HCT116 (cell line): Measurements from ENCODE around the gene NAA25. TPM values are rescaled to one million over a fixed set of nuclear protein-coding genes. Genes with fewer than 3 reads are reported as not detected.

Experiments used
- ATAC-seq: fragments of 200-7000 bp; cut with Tn5 transposase; 2 replicates; pipeline ENCODE4 v1.9.1; 2020; ENCODE audit warnings: mild to moderate bottlenecking, moderate library complexity
- BruUV-seq: library from RNA; stranded (reverse); fragments of 400-500 nt; replicated peaks from 2 replicates; lab custom pipeline; 2021; lab: Mats Ljungman, UMichigan
- CTCF ChIA-PET: fragments of 300-600 bp; sonication (Branson Sonifier 250); formaldehyde crosslinking; loops from one replicate; lab custom pipeline; 2021; ENCODE audit warnings: antibody characterized with exemption; lab: Charles Lee
- POLR2A ChIA-PET: fragments of 300-600, 350-600 bp; sonication (Branson Sonifier 250); formaldehyde crosslinking; loops from one replicate; lab custom pipeline; 2021; ENCODE audit warnings: antibody characterized with exemption; lab: Charles Lee
- RAD21 ChIA-PET, 2 experiments: fragments of 300-600 bp; sonication (Branson Sonifier 250); formaldehyde crosslinking; loops; one replicate each; lab custom pipeline; 2023; ENCODE audit warnings: low total read pairs in 2 of 2; ENCODE audit not compliant: uncharacterized antibody in 2 of 2, unreplicated experiment in 2 of 2, low non-redundant PET in 1 of 2; lab: Charles Lee
- DNase-seq: peaks from one replicate; pipeline ENCODE4 v3.0.0-alpha.2; 2010; ENCODE audit warnings: low read depth, low spot score
- H2AFZ ChIP-seq: fragments of 200-600 bp; shearing (Covaris generic), sonication (generic); 2 replicates; pipeline ENCODE4 v1.6.1; 2017; ENCODE audit warnings: low read depth, mixed run types, mixed read lengths, antibody characterized with exemption, low read length; ENCODE audit not compliant: poor library complexity, severe bottlenecking
- H3K27ac ChIP-seq: 2 replicates; pipeline ENCODE4 v1.5.1; 2012; ENCODE audit warnings: low read depth, low read length
- H3K27me3 ChIP-seq: fragments of 200-600 bp; sonication (generic); 2 replicates; pipeline ENCODE4 v1.6.1; 2016; ENCODE audit warnings: mixed run types, low read length, mixed read lengths; ENCODE audit not compliant: insufficient read depth
- H3K36me3 ChIP-seq, 2 experiments: fragments of 200-500 bp in 1 of 2; fragments of 200-600 bp in 1 of 2; sonication (Bioruptor generic) in 1 of 2; sonication (generic) in 1 of 2; 2 replicates each; pipeline versions ENCODE4 v1.5.1 to v1.6.1; 2014 to 2016; ENCODE audit warnings: low read length in 2 of 2, inconsistent platforms in 1 of 2, mixed read lengths in 1 of 2, mixed run types in 1 of 2; ENCODE audit not compliant: insufficient read depth in 2 of 2, control insufficient read depth in 1 of 2
- H3K4me1 ChIP-seq, 2 experiments: fragments of 200-600 bp in 1 of 2; sonication (generic) in 1 of 2; 2 replicates each; pipeline versions ENCODE4 v1.5.1 to v1.6.1; 2012 to 2017; ENCODE audit warnings: low read length in 2 of 2, inconsistent platforms in 1 of 2, mild to moderate bottlenecking in 1 of 2, mixed read lengths in 1 of 2, mixed run types in 1 of 2, moderate library complexity in 1 of 2; ENCODE audit not compliant: insufficient read depth in 2 of 2, control insufficient read depth in 1 of 2
- H3K4me2 ChIP-seq: fragments of 200-600 bp; sonication (generic); 2 replicates; pipeline ENCODE4 v1.6.1; 2017; ENCODE audit warnings: mixed run types, low read length, mixed read lengths
- H3K4me3 ChIP-seq, 2 experiments: fragments of 200-600 bp in 1 of 2; sonication (generic) in 1 of 2; replicated peaks in 1 of 2; 2 replicates each; pipeline ENCODE4 v1.5.1; 2011 to 2016; ENCODE audit warnings: low read length in 2 of 2, control low read depth in 1 of 2, low read depth in 1 of 2, mild to moderate bottlenecking in 1 of 2, mixed read lengths in 1 of 2, mixed run types in 1 of 2
- H3K79me2 ChIP-seq: fragments of 200-600 bp; sonication (generic); 2 replicates; pipeline ENCODE4 v1.6.1; 2017; ENCODE audit warnings: mild to moderate bottlenecking, mixed run types, low read length, moderate library complexity, mixed read lengths; ENCODE audit not compliant: insufficient read depth
- H3K9ac ChIP-seq: fragments of 200-600 bp; sonication (generic); 2 replicates; pipeline ENCODE4 v1.6.1; 2016; ENCODE audit warnings: low read length, mixed read lengths
- H3K9me2 ChIP-seq: fragments of 200-600 bp; sonication (generic), shearing (Covaris generic); 2 replicates; pipeline ENCODE4 v1.6.1; 2017; ENCODE audit warnings: mixed run types, mild to moderate bottlenecking, moderate library complexity; ENCODE audit not compliant: insufficient read depth
- H3K9me3 ChIP-seq, 2 experiments: fragments of 200-500 bp in 1 of 2; fragments of 200-600 bp in 1 of 2; sonication (Bioruptor generic) in 1 of 2; sonication (generic) in 1 of 2; 2 replicates each; pipeline ENCODE4 v1.6.1; 2014 to 2017; ENCODE audit warnings: low read length in 2 of 2, mixed read lengths in 2 of 2, inconsistent platforms in 1 of 2, low read depth in 1 of 2, mild to moderate bottlenecking in 1 of 2, mixed run types in 1 of 2, moderate library complexity in 1 of 2; ENCODE audit not compliant: control insufficient read depth in 1 of 2, insufficient read depth in 1 of 2
- H4K20me1 ChIP-seq: fragments of 200-600 bp; sonication (generic), shearing (Covaris generic); 2 replicates; pipeline ENCODE4 v1.6.1; 2017; ENCODE audit warnings: mixed run types, mild to moderate bottlenecking, moderate library complexity; ENCODE audit not compliant: insufficient read depth
- ATF3 ChIP-seq: IDR thresholded peaks from 2 replicates; pipeline ENCODE4 v1.6.1; 2012
- CBX3 ChIP-seq: IDR thresholded peaks from 2 replicates; pipeline ENCODE4 v1.6.1; 2012; ENCODE audit warnings: low read depth
- CTCF ChIP-seq, 3 experiments: fragments of 200-600 bp in 1 of 3; sonication (generic) in 1 of 3; IDR thresholded peaks in 2 of 3; conservative IDR thresholded peaks in 1 of 3; 2 replicates each; pipeline ENCODE4 v1.5.1; 2012 to 2017; ENCODE audit warnings: low read depth in 2 of 3, low read length in 2 of 3, antibody characterized with exemption in 1 of 3, borderline replicate concordance in 1 of 3, control low read depth in 1 of 3, mild to moderate bottlenecking in 1 of 3, mixed read lengths in 1 of 3, mixed run types in 1 of 3, moderate library complexity in 1 of 3; ENCODE audit not compliant: insufficient read depth in 1 of 3
- EGR1 ChIP-seq: IDR thresholded peaks from 2 replicates; pipeline ENCODE4 v1.6.1; 2012; ENCODE audit warnings: low read depth
- ELF1 ChIP-seq: IDR thresholded peaks from 2 replicates; pipeline ENCODE4 v1.6.1; 2012; ENCODE audit warnings: low read depth, borderline replicate concordance
- EZH2 ChIP-seq: fragments of 200-600 bp; sonication (generic); IDR thresholded peaks from 2 replicates; pipeline ENCODE4 v1.6.1; 2017; ENCODE audit warnings: antibody characterized with exemption, mixed run types
- EZH2phosphoT487 ChIP-seq: fragments of 200-600 bp; IDR thresholded peaks from 2 replicates; pipeline ENCODE4 v1.6.1; 2018; ENCODE audit warnings: antibody characterized with exemption, borderline replicate concordance
- FOSL1 ChIP-seq: IDR thresholded peaks from 2 replicates; pipeline ENCODE4 v1.6.1; 2012; ENCODE audit warnings: low read depth
- SIN3A ChIP-seq: IDR thresholded peaks from 2 replicates; pipeline ENCODE4 v1.6.1; 2012; ENCODE audit warnings: low read depth
- SRF ChIP-seq: IDR thresholded peaks from 2 replicates; pipeline ENCODE4 v1.6.1; 2012; ENCODE audit warnings: low read depth
- ZBTB33 ChIP-seq: IDR thresholded peaks from 2 replicates; pipeline ENCODE4 v1.6.1; 2011; ENCODE audit warnings: mild to moderate bottlenecking, low read length, moderate library complexity; ENCODE audit not compliant: insufficient replicate concordance; ENCODE audit errors: extremely low read depth
- intact Hi-C: fragments of 100-400 bp; cut with micrococcal nuclease; formaldehyde crosslinking; loops from 2 replicates; pipeline ENCODE4 v1.10.0; 2022
- total RNA-seq: library from RNA; stranded (reverse); gene quantifications from one replicate; pipeline ENCODE4 v1.2.1, GENCODE V29; 2021; ENCODE audit not compliant: unreplicated experiment

The NAA25 gene
- total RNA-seq, 1 experiment from 2014 or later, result 56.6 TPM

GRCh38 chr12:112087055-112087850 lies 21.3 kb downstream of the NAA25 start:
- H3K27me3 ChIP-seq, result no peaks in the 10 kb centered on the region
- no peaks in the 10 kb centered on the region for H3K9me2 ChIP-seq
- RAD21 ChIA-PET, result no interaction called here
- BruUV-seq, result TSS peak; percentile 14
- H3K9ac ChIP-seq, result no peak overlapping the region
- CTCF ChIA-PET, result interaction anchor here (0.7 to 1.1 kb wide), 2 partner anchors 11 to 300 kb away, joined by 3 to 6 read pairs; no protein-coding TSS in a partner anchor
- POLR2A ChIA-PET, result no interaction called here
- H3K4me3 ChIP-seq, result no peak overlapping the region
- no peak for DNase-seq
- no peaks in the 10 kb centered on the region for H3K9me3 ChIP-seq
- no peak overlapping the region for H3K4me2 ChIP-seq
- peaks cover 12% of the 10 kb centered on the region; the same call in 1 of the 2 replicates for H4K20me1 ChIP-seq
- H3K79me2 ChIP-seq, result peaks cover 98% of the 10 kb centered on the region
- no peak overlapping the region for H3K27ac ChIP-seq
- TF ChIP-seq EZH2 (no peak), FOSL1 (no peak), CTCF (IDR thresholded peaks at IDR 0.05 in 2 of 3, conservative IDR thresholded peaks at IDR 0.05 in 1 of 3; ENCODE audit: borderline replicate concordance in 1 of 3, insufficient read depth in 1 of 3, low read depth in 2 of 3, low read length in 2 of 3) (peak in 2 of 3 experiments; percentile 14 to 37; a peak in 2 of 6 replicates)
- H3K36me3 ChIP-seq, result peaks cover 39 to 46% of the 10 kb centered on the region in 2 experiments
- no peak overlapping the region for H2AFZ ChIP-seq
- ATAC-seq, result no peak
- H3K4me1 ChIP-seq, result no peaks in the 10 kb centered on the region
- intact Hi-C loops, result no loop called here

- no peak overlapping the region for H3K9ac ChIP-seq
- TF ChIP-seq EZH2 (no peak), ATF3 (no peak), EZH2phosphoT487 (no peak), ELF1 (no peak), CTCF (IDR thresholded peaks at IDR 0.05 in 2 of 3, conservative IDR thresholded peaks at IDR 0.05 in 1 of 3; ENCODE audit: borderline replicate concordance in 1 of 3, insufficient read depth in 1 of 3, low read depth in 2 of 3, low read length in 2 of 3) (no peak), CBX3 (no peak), ZBTB33 (no peak), SIN3A (no peak), SRF (no peak), EGR1 (no peak)
Observed at GRCh38 chr12:112066566-112066965, 42.0 kb downstream of the NAA25 start.

More at GRCh38 chr12:112066566-112066965, 42.0 kb downstream of the NAA25 start:
- no peak overlapping the region for H3K4me3 ChIP-seq
- POLR2A ChIA-PET, result no interaction called here
- no peak overlapping the region for H3K4me2 ChIP-seq
- no peaks in the 10 kb centered on the region for H3K9me2 ChIP-seq
- no peaks in the 10 kb centered on the region for H4K20me1 ChIP-seq
- H3K36me3 ChIP-seq, result peaks cover 41 to 65% of the 10 kb centered on the region in 2 experiments
- CTCF ChIA-PET, result interaction anchor here (1.1 kb wide), 1 partner anchor 11 kb away, joined by 3 read pairs; no protein-coding TSS in a partner anchor
- TSS peak; percentile 15 for BruUV-seq
- no peak for ATAC-seq
- H3K27me3 ChIP-seq, result no peaks in the 10 kb centered on the region
- RAD21 ChIA-PET, result no interaction called here
- no peak overlapping the region for H2AFZ ChIP-seq
- DNase-seq, result no peak
- intact Hi-C loops, result no loop called here
- H3K9me3 ChIP-seq, result no peaks in the 10 kb centered on the region
- H3K79me2 ChIP-seq, result peaks cover 38% of the 10 kb centered on the region
- H3K27ac ChIP-seq, result no peak overlapping the region
- no peaks in the 10 kb centered on the region for H3K4me1 ChIP-seq
